ENCODE results near the gene FKRP. TPM values are rescaled to one million over a fixed set of nuclear protein-coding genes. Genes with fewer than 3 reads are reported as not detected.

FKRP gene
- total RNA-seq, 1 experiment from 2014 or later, result 23.9 TPM

- POLR2A ChIA-PET, result interaction anchor here (4.4 kb wide), 1 partner anchor 331 kb away, joined by 16 read pairs; the partner anchor contains the start of gene ZC3H4
- intact Hi-C loops (cut with micrococcal nuclease), result loop anchor here (5.0 kb wide), 1 partner anchor 35 kb away; the partner anchor contains the start of genes FKRP and STRN4
- no peaks in the 10 kb centered on the region for H3K27me3 Mint-ChIP-seq (ENCODE audit: insufficient read depth, unreplicated experiment)
- peak overlapping the region; percentile 94 for H3K27ac Mint-ChIP-seq (ENCODE audit: low read depth, unreplicated experiment)
- TF ChIP-seq, protein P1, sequence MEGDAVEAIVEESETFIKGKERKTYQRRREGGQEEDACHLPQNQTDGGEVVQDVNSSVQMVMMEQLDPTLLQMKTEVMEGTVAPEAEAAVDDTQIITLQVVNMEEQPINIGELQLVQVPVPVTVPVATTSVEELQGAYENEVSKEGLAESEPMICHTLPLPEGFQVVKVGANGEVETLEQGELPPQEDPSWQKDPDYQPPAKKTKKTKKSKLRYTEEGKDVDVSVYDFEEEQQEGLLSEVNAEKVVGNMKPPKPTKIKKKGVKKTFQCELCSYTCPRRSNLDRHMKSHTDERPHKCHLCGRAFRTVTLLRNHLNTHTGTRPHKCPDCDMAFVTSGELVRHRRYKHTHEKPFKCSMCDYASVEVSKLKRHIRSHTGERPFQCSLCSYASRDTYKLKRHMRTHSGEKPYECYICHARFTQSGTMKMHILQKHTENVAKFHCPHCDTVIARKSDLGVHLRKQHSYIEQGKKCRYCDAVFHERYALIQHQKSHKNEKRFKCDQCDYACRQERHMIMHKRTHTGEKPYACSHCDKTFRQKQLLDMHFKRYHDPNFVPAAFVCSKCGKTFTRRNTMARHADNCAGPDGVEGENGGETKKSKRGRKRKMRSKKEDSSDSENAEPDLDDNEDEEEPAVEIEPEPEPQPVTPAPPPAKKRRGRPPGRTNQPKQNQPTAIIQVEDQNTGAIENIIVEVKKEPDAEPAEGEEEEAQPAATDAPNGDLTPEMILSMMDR (IDR thresholded peaks at IDR 0.05; ENCODE audit: unreplicated experiment), result no peak
- CTCF ChIA-PET, result interaction anchor here (0.6 to 1.2 kb wide), 2 partner anchors 25 to 33 kb away, joined by 4 read pairs; no protein-coding TSS in a partner anchor
- peaks cover 39% of the 10 kb centered on the region for H3K4me1 Mint-ChIP-seq (ENCODE audit: insufficient read depth, unreplicated experiment)
- peak overlapping the region; percentile 93 for H3K4me3 Mint-ChIP-seq (ENCODE audit: unreplicated experiment)
- no TSS peak for BruUV-seq (replicated peaks)
- H3K36me3 Mint-ChIP-seq (ENCODE audit: insufficient read depth, unreplicated experiment), result peaks cover 83% of the 10 kb centered on the region
- no peak for DNase-seq (ENCODE audit: unreplicated experiment)
- H3K9me3 Mint-ChIP-seq (ENCODE audit: unreplicated experiment), result no peaks in the 10 kb centered on the region
Measured at GRCh38 chr19:46782355-46783019, 36.6 kb downstream of the FKRP start.

- peak; percentile 47 for DNase-seq (ENCODE audit: unreplicated experiment)
- H3K36me3 Mint-ChIP-seq (ENCODE audit: insufficient read depth, unreplicated experiment), result peaks cover 77% of the 10 kb centered on the region
- peak overlapping the region; percentile 93 for H3K4me3 Mint-ChIP-seq (ENCODE audit: unreplicated experiment)
- H3K27me3 Mint-ChIP-seq (ENCODE audit: insufficient read depth, unreplicated experiment), result no peaks in the 10 kb centered on the region
- H3K9me3 Mint-ChIP-seq (ENCODE audit: unreplicated experiment), result no peaks in the 10 kb centered on the region
- peaks cover 39% of the 10 kb centered on the region for H3K4me1 Mint-ChIP-seq (ENCODE audit: insufficient read depth, unreplicated experiment)
- peak overlapping the region; percentile 94 for H3K27ac Mint-ChIP-seq (ENCODE audit: low read depth, unreplicated experiment)
- no TSS peak for BruUV-seq (replicated peaks)
- TF ChIP-seq, protein P1 (IDR thresholded peaks at IDR 0.05; ENCODE audit: unreplicated experiment), result no peak
- intact Hi-C loops (cut with micrococcal nuclease), result loop anchor here (1.0 to 5.0 kb wide), 3 partner anchors 26 to 57 kb away; partner anchors contain the start of genes FKRP and STRN4
- CTCF ChIA-PET, result interaction anchor here (0.5 to 4.1 kb wide), 7 partner anchors 14 to 111 kb away, joined by 4 to 26 read pairs (median 4); no protein-coding TSS in a partner anchor
- POLR2A ChIA-PET, result interaction anchor here (0.6 to 6.9 kb wide), 9 partner anchors 9 to 442 kb away, joined by 3 to 147 read pairs (median 4); partner anchors contain the start of gene ZC3H4
Measured at GRCh38 chr19:46783670-46784069, 37.8 kb downstream of the FKRP start.

GRCh38 chr19:46784262-46785053 is 38.6 kb downstream of the FKRP start:
- Mint-ChIP-seq H3K4me1 (ENCODE audit: insufficient read depth, unreplicated experiment) (peaks cover 39% of the 10 kb centered on the region), H3K27ac (ENCODE audit: low read depth, unreplicated experiment) (peak overlapping the region; percentile 94), H3K4me3 (ENCODE audit: unreplicated experiment) (peak overlapping the region; percentile 93), H3K36me3 (ENCODE audit: insufficient read depth, unreplicated experiment) (peaks cover 69% of the 10 kb centered on the region), H3K27me3 (ENCODE audit: insufficient read depth, unreplicated experiment) (no peaks in the 10 kb centered on the region), H3K9me3 (ENCODE audit: unreplicated experiment) (no peaks in the 10 kb centered on the region)
- peak; percentile 98 for DNase-seq (ENCODE audit: unreplicated experiment)
- ChIA-PET CTCF (interaction anchor here (0.5 to 4.1 kb wide), 12 partner anchors 9 to 142 kb away, joined by 3 to 26 read pairs (median 4); no protein-coding TSS in a partner anchor), POLR2A (interaction anchor here (0.5 to 6.9 kb wide), 30 partner anchors 8 to 1246 kb away, joined by 3 to 147 read pairs (median 5); partner anchors contain the start of genes AP2S1, CCDC9 and ZC3H4)
- no TSS peak for BruUV-seq (replicated peaks)
- TF ChIP-seq, protein P1 (IDR thresholded peaks at IDR 0.05; ENCODE audit: unreplicated experiment), result peak; percentile 29
- intact Hi-C loops (cut with micrococcal nuclease), result loop anchor here (1.0 to 5.0 kb wide), 3 partner anchors 27 to 56 kb away; partner anchors contain the start of genes FKRP and STRN4
